ENCODE measurements around the gene DHRS3. TPM values are rescaled to one million over a fixed set of nuclear protein-coding genes. Genes with fewer than 3 reads are reported as not detected.

Gene DHRS3
- total RNA-seq, 2 donors from 2014 or later: 9.2 to 9.8 TPM

GRCh38 chr1:12634156-12634555 is 16.1 kb upstream of the DHRS3 start:
- no peaks in the 10 kb centered on the region for H3K36me3 ChIP-seq (ENCODE audit: control insufficient read depth, insufficient read depth, low read length)
- no peaks in the 10 kb centered on the region for H3K36me3 Mint-ChIP-seq (ENCODE audit: low read depth)
- peaks cover 14% of the 10 kb centered on the region for H3K9me3 Mint-ChIP-seq
- H3K4me1 ChIP-seq (ENCODE audit: control insufficient read depth, insufficient read depth, low read length): peaks cover 3% of the 10 kb centered on the region
- H3K4me3 ChIP-seq (ENCODE audit: low read length): no peak overlapping the region
- no peak overlapping the region for H3K27ac Mint-ChIP-seq
- no peak overlapping the region for H3K9ac ChIP-seq (ENCODE audit: extremely low read depth, low read length, poor library complexity, severe bottlenecking)
- peaks cover 2% of the 10 kb centered on the region for H3K27me3 Mint-ChIP-seq (ENCODE audit: insufficient read depth)
- H3K4me3 Mint-ChIP-seq: no peak overlapping the region
- peaks cover 9% of the 10 kb centered on the region for H3K4me1 Mint-ChIP-seq
- no peak for DNase-seq
- no peak overlapping the region for H3K27ac ChIP-seq (ENCODE audit: low read depth, low read length)
- H3K9me3 ChIP-seq (ENCODE audit: control insufficient read depth, low read length): peaks cover 10% of the 10 kb centered on the region
- no peak for TF ChIP-seq CTCF (conservative IDR thresholded peaks at IDR 0.05)
- no peaks in the 10 kb centered on the region for H3K27me3 ChIP-seq (ENCODE audit: control insufficient read depth, insufficient read depth, low read length, poor library complexity, severe bottlenecking)
- 89 to 94% methylated on average over 7 to 8 of the region's 8 CpGs for WGBS, 2 experiments (ENCODE audit: insufficient coverage in 1 of 2, insufficient read length in 1 of 2)

- DNase-seq: no peak
- Histone ChIP-seq H3K4me1 (ENCODE audit: control insufficient read depth, insufficient read depth, low read length) (peaks cover 4% of the 10 kb centered on the region), H3K36me3 (ENCODE audit: control insufficient read depth, insufficient read depth, low read length) (no peaks in the 10 kb centered on the region), H3K4me3 (ENCODE audit: low read length) (no peak overlapping the region), H3K27me3 (ENCODE audit: control insufficient read depth, insufficient read depth, low read length, poor library complexity, severe bottlenecking) (no peaks in the 10 kb centered on the region), H3K27ac (ENCODE audit: low read depth, low read length) (no peak overlapping the region), H3K9me3 (ENCODE audit: control insufficient read depth, low read length) (no peaks in the 10 kb centered on the region), H3K9ac (ENCODE audit: extremely low read depth, low read length, poor library complexity, severe bottlenecking) (no peak overlapping the region)
- H3K27ac Mint-ChIP-seq: no peak overlapping the region
- no peak for TF ChIP-seq CTCF (conservative IDR thresholded peaks at IDR 0.05)
- peaks cover 18% of the 10 kb centered on the region for H3K4me1 Mint-ChIP-seq
- WGBS, 2 experiments (ENCODE audit: insufficient coverage in 1 of 2, insufficient read length in 1 of 2): 88 to 95% methylated on average over 5 to 8 of the region's 8 CpGs
- no peaks in the 10 kb centered on the region for H3K9me3 Mint-ChIP-seq
- H3K36me3 Mint-ChIP-seq (ENCODE audit: low read depth): no peaks in the 10 kb centered on the region
- peaks cover 2% of the 10 kb centered on the region for H3K27me3 Mint-ChIP-seq (ENCODE audit: insufficient read depth)
- no peak overlapping the region for H3K4me3 Mint-ChIP-seq
Measured at GRCh38 chr1:12631571-12631970, 13.6 kb upstream of the DHRS3 start.

- Histone ChIP-seq H3K4me1 (ENCODE audit: control insufficient read depth, insufficient read depth, low read length) (peaks cover 4% of the 10 kb centered on the region), H3K4me3 (ENCODE audit: low read length) (no peak overlapping the region), H3K27ac (ENCODE audit: low read depth, low read length) (no peak overlapping the region), H3K27me3 (ENCODE audit: control insufficient read depth, insufficient read depth, low read length, poor library complexity, severe bottlenecking) (no peaks in the 10 kb centered on the region), H3K9ac (ENCODE audit: extremely low read depth, low read length, poor library complexity, severe bottlenecking) (no peak overlapping the region), H3K36me3 (ENCODE audit: control insufficient read depth, insufficient read depth, low read length) (no peaks in the 10 kb centered on the region), H3K9me3 (ENCODE audit: control insufficient read depth, low read length) (no peaks in the 10 kb centered on the region)
- TF ChIP-seq CTCF (conservative IDR thresholded peaks at IDR 0.05): no peak
- DNase-seq: no peak
- Mint-ChIP-seq H3K27ac (no peak overlapping the region), H3K36me3 (ENCODE audit: low read depth) (no peaks in the 10 kb centered on the region), H3K27me3 (ENCODE audit: insufficient read depth) (peaks cover 2% of the 10 kb centered on the region), H3K4me1 (peaks cover 18% of the 10 kb centered on the region), H3K9me3 (no peaks in the 10 kb centered on the region), H3K4me3 (no peak overlapping the region)
- WGBS, 2 experiments (ENCODE audit: insufficient coverage in 1 of 2, insufficient read length in 1 of 2): 93 to 97% methylated on average over 5 to 6 of the region's 6 CpGs
Measured at GRCh38 chr1:12630946-12631530, 13.0 kb upstream of the DHRS3 start.

Data from endodermal cell (in vitro differentiated cells).